ENCODE results near the gene FNBP1L.

- TF ChIP-seq EP300 (IDR thresholded peaks at IDR 0.05) (no peak), CTCF (IDR thresholded peaks at IDR 0.05) (no peak), POLR2A (IDR thresholded peaks at IDR 0.05) (no peak), POLR2AphosphoS5 (IDR thresholded peaks at IDR 0.05) (no peak)
These were observed 108.4 kb downstream of the FNBP1L start for GRCh38 chr1:93556291-93556690.
